SK-N-SH treated with all-trans-retinoic acid at 6 μM for 48 hours (cell line): ENCODE measurements around the gene FOXC1.

Experiments
- ATAC-seq: fragments of 200-7000 bp; cut with Tn5 transposase; 3 replicates; pipeline ENCODE4 v1.9.1; 2020; ENCODE audit warnings: mild to moderate bottlenecking, moderate library complexity
- BACH2 ChIP-seq: fragments of 250-450 bp; sonication (Bioruptor Pico); IDR thresholded peaks from 2 replicates; pipeline ENCODE4 v1.9.0; 2021; ENCODE audit warnings: mild to moderate bottlenecking, borderline replicate concordance
- CSRNP3 ChIP-seq: fragments of 250-450 bp; sonication (Bioruptor Pico); IDR thresholded peaks from 2 replicates; pipeline ENCODE4 v1.5.1; 2021; ENCODE audit warnings: mild to moderate bottlenecking, moderate library complexity
- ESRRG ChIP-seq: fragments of 250-450 bp; sonication (Bioruptor Pico); IDR thresholded peaks from 2 replicates; pipeline ENCODE4 v1.6.1; 2021; ENCODE audit warnings: mild to moderate bottlenecking
- GLIS3 ChIP-seq: fragments of 250-450 bp; sonication (Bioruptor Pico); IDR thresholded peaks from 2 replicates; pipeline ENCODE4 v1.5.0; 2020; ENCODE audit warnings: mild to moderate bottlenecking, moderate library complexity
- ISL1 ChIP-seq: fragments of 250-450 bp; sonication (Bioruptor Pico); IDR thresholded peaks from 2 replicates; pipeline ENCODE4 v2.1.2; 2022; ENCODE audit warnings: mild to moderate bottlenecking, moderate library complexity
- OSR1 ChIP-seq: fragments of 250-450 bp; sonication (Bioruptor Pico); IDR thresholded peaks from 2 replicates; pipeline ENCODE4 v1.8.0; 2022; ENCODE audit warnings: moderate library complexity, mild to moderate bottlenecking, inconsistent platforms
- PATZ1 ChIP-seq: fragments of 250-450 bp; sonication (Bioruptor Pico); IDR thresholded peaks from 2 replicates; pipeline ENCODE4 v1.8.0; 2020; ENCODE audit warnings: mild to moderate bottlenecking, moderate library complexity, borderline replicate concordance
- POU6F1 ChIP-seq: fragments of 250-450 bp; sonication (Bioruptor Pico); IDR thresholded peaks from 2 replicates; pipeline ENCODE4 v1.8.0; 2021; ENCODE audit warnings: low read depth, mild to moderate bottlenecking, moderate library complexity, borderline replicate concordance
- PPARA ChIP-seq: fragments of 250-450 bp; sonication (Bioruptor Pico); IDR thresholded peaks from 2 replicates; pipeline ENCODE4 v1.5.0; 2020; ENCODE audit warnings: mild to moderate bottlenecking, borderline replicate concordance
- RARB ChIP-seq: fragments of 250-450 bp; sonication (Bioruptor Pico); IDR thresholded peaks from 2 replicates; pipeline ENCODE4 v1.8.0; 2021; ENCODE audit warnings: mild to moderate bottlenecking, moderate library complexity
- SNAI2 ChIP-seq: fragments of 250-450 bp; sonication (Bioruptor Pico); IDR thresholded peaks from 2 replicates; pipeline ENCODE4 v1.5.0; 2020; ENCODE audit warnings: mild to moderate bottlenecking, moderate library complexity
- TCF4 ChIP-seq: fragments of 250-450 bp; sonication (Bioruptor Pico); IDR thresholded peaks from 2 replicates; pipeline ENCODE4 v1.8.0; 2021; ENCODE audit warnings: mild to moderate bottlenecking, moderate library complexity, borderline replicate concordance
- TOX ChIP-seq: fragments of 250-450 bp; sonication (Bioruptor Pico); IDR thresholded peaks from 2 replicates; pipeline ENCODE4 v1.8.0; 2021; ENCODE audit warnings: mild to moderate bottlenecking, moderate library complexity, borderline replicate concordance
- TSHZ2 ChIP-seq: fragments of 250-450 bp; sonication (Bioruptor Pico); IDR thresholded peaks from 2 replicates; pipeline ENCODE4 v1.5.0; 2020; ENCODE audit warnings: mild to moderate bottlenecking, moderate library complexity
- ZC3H10 ChIP-seq: fragments of 250-450 bp; sonication (Bioruptor Pico); IDR thresholded peaks from 2 replicates; pipeline ENCODE4 v1.5.1; 2021; ENCODE audit warnings: mild to moderate bottlenecking, moderate library complexity
- ZFP30 ChIP-seq: fragments of 450-650 bp; formaldehyde crosslinking; IDR thresholded peaks from 2 replicates; pipeline ENCODE4 v1.5.0; 2022; ENCODE audit warnings: mild to moderate bottlenecking, moderate library complexity
- ZNF565 ChIP-seq: fragments of 450-650 bp; formaldehyde crosslinking; conservative IDR thresholded peaks from 2 replicates; pipeline ENCODE4 v1.5.0; 2020; ENCODE audit warnings: low read depth, mild to moderate bottlenecking, moderate library complexity
- ZNF70 ChIP-seq: fragments of 450-650 bp; formaldehyde crosslinking; IDR thresholded peaks from 2 replicates; pipeline ENCODE4 v1.5.0; 2020; ENCODE audit warnings: mild to moderate bottlenecking, moderate library complexity
- ZNF8 ChIP-seq: fragments of 450-650 bp; formaldehyde crosslinking; IDR thresholded peaks from 2 replicates; pipeline ENCODE4 v1.5.0; 2020; ENCODE audit warnings: mild to moderate bottlenecking, moderate library complexity

The FOXC1 gene

GRCh38 chr6:1644516-1645060 is 34.9 kb downstream of the FOXC1 start:
- TF ChIP-seq ZNF565 (CRISPR knock-in tag) (no peak), CSRNP3 (no peak)
- no peak for ATAC-seq

- TF ChIP-seq ISL1 (CRISPR knock-in tag) (no peak), TSHZ2 (CRISPR knock-in tag) (no peak), ESRRG (CRISPR knock-in tag) (no peak), ZC3H10 (CRISPR knock-in tag) (no peak), BACH2 (CRISPR knock-in tag) (no peak), SNAI2 (no peak), ZNF70 (CRISPR knock-in tag) (no peak), PPARA (no peak)
- TF ChIP-seq, all 23 proteins: peak for 0
- no peak for ATAC-seq
Observed at GRCh38 chr6:1645466-1646185, 35.9 kb downstream of the FOXC1 start.

- TF ChIP-seq ZNF70 (CRISPR knock-in tag), result no peak
- no peak for TF ChIP-seq CSRNP3
- TF ChIP-seq ZFP30 (CRISPR knock-in tag), result no peak
- no peak for TF ChIP-seq ZNF565 (CRISPR knock-in tag)
- TF ChIP-seq ZC3H10 (CRISPR knock-in tag), result no peak
- no peak for TF ChIP-seq BACH2 (CRISPR knock-in tag)
- TF ChIP-seq TSHZ2 (CRISPR knock-in tag), result no peak
- no peak for TF ChIP-seq RARB (CRISPR knock-in tag)
- no peak for TF ChIP-seq SNAI2
- no peak for TF ChIP-seq TCF4 (CRISPR knock-in tag)
- TF ChIP-seq ESRRG (CRISPR knock-in tag), result no peak
- no peak for TF ChIP-seq POU6F1 (CRISPR knock-in tag)
- no peak for TF ChIP-seq PATZ1 (CRISPR knock-in tag)
- TF ChIP-seq OSR1 (CRISPR knock-in tag), result no peak
- TF ChIP-seq GLIS3 (CRISPR knock-in tag), result no peak
- TF ChIP-seq ZNF8 (CRISPR knock-in tag), result no peak
- TF ChIP-seq TOX, result no peak
- TF ChIP-seq ISL1 (CRISPR knock-in tag), result no peak
- ATAC-seq, result no peak
Observed at GRCh38 chr6:1651362-1651761, 41.6 kb downstream of the FOXC1 start.
